HG02884 (cell line): ENCODE data around the gene GALR3.

ENCODE experiments used
- ATAC-seq: cut with Tn5 transposase; IDR thresholded peaks from one replicate; pipeline ENCODE4 v1.9.1; 2021; ENCODE audit warnings: mild to moderate bottlenecking, moderate library complexity; ENCODE audit not compliant: unreplicated experiment

Gene GALR3

GRCh38 chr22:37802310-37803194, 20.6 kb upstream of the GALR3 start:
- ATAC-seq, result no peak

- ATAC-seq, result no peak
Observed at GRCh38 chr22:37803195-37803638, 20.0 kb upstream of the GALR3 start.

- no peak for ATAC-seq
Observed at GRCh38 chr22:37803639-37804351, 19.4 kb upstream of the GALR3 start.

GRCh38 chr22:37804352-37804880, 18.8 kb upstream of the GALR3 start:
- no peak for ATAC-seq

- ATAC-seq, result no peak
Observed at GRCh38 chr22:37804881-37805809, 18.0 kb upstream of the GALR3 start.

- no peak for ATAC-seq
Observed at GRCh38 chr22:37805810-37806277, 17.3 kb upstream of the GALR3 start.

GRCh38 chr22:37806409-37807333, 16.5 kb upstream of the GALR3 start:
- no peak for ATAC-seq

- ATAC-seq, result peak; percentile 64
Observed at GRCh38 chr22:37807410-37808293, 15.5 kb upstream of the GALR3 start, which contains the start of gene GCAT. TSS of gene GCAT (plus strand) at chr22:37807934. CDS start at chr22:37807968, 34 bp downstream.

GRCh38 chr22:37808294-37808657, 14.9 kb upstream of the GALR3 start:
- ATAC-seq, result no peak

- ATAC-seq, result no peak
Observed at GRCh38 chr22:37809672-37810333, 13.4 kb upstream of the GALR3 start.

- ATAC-seq, result no peak
Observed at GRCh38 chr22:37811867-37812266, 11.3 kb upstream of the GALR3 start.

- ATAC-seq, result no peak
Observed at GRCh38 chr22:37812869-37813678, 10.1 kb upstream of the GALR3 start.

- no peak for ATAC-seq
Observed at GRCh38 chr22:37815593-37815992, 7.6 kb upstream of the GALR3 start.

GRCh38 chr22:37816543-37817180, 6.5 kb upstream of the GALR3 start:
- no peak for ATAC-seq

- no peak for ATAC-seq
Observed at GRCh38 chr22:37817705-37818408, 5.3 kb upstream of the GALR3 start.
